T-helper 1 cell (primary cell): ENCODE data around the gene TBKBP1.
A peak's percentile ranks its signal among the peaks of the same experiment; 100 is the strongest.

Experiments
- DNase-seq, 5 donors: peaks; one replicate each; pipeline ENCODE4 v3.0.0-alpha.2; 2012 to 2020
- total RNA-seq, 4 donors: gene quantifications; one replicate each; lab custom pipeline; 2026; lab: John Stamatoyannopoulos, UW

TBKBP1 gene
- total RNA-seq: 9.9 to 16.1 (median 13.0) reads per million in 4 donors

- peak in 4 of 5 donors; percentile 32 to 50 (median 44) for DNase-seq
Measured at GRCh38 chr17:47693731-47694580, at the start of gene TBKBP1. TBKBP1 (plus strand) TSS chr17:47694161; CDS start chr17:47696113, 1,952 bp downstream.

GRCh38 chr17:47644324-47644723 is 49.6 kb upstream of the TBKBP1 start:
- DNase-seq: no peak

- peak; percentile 96 to 100 (median 97) for DNase-seq
Measured at GRCh38 chr17:47649153-47649971, 44.6 kb upstream of the TBKBP1 start, which contains the start of gene KPNB1. KPNB1 (plus strand) TSS chr17:47649919; CDS start chr17:47650245, 326 bp downstream.

GRCh38 chr17:47649972-47650524 is 43.9 kb upstream of the TBKBP1 start:
- DNase-seq: peak in 2 of 5 donors; percentile 31 to 52

- DNase-seq: peak; percentile 83 to 95 (median 85)
Measured at GRCh38 chr17:47650525-47651522, 43.1 kb upstream of the TBKBP1 start.

GRCh38 chr17:47651704-47652103 is 42.3 kb upstream of the TBKBP1 start:
- no peak for DNase-seq

- DNase-seq: no peak
Measured at GRCh38 chr17:47652570-47652969, 41.4 kb upstream of the TBKBP1 start.

GRCh38 chr17:47653442-47653841 is 40.5 kb upstream of the TBKBP1 start:
- no peak for DNase-seq

GRCh38 chr17:47654991-47655390 is 39.0 kb upstream of the TBKBP1 start:
- no peak for DNase-seq

- peak in 1 of 5 donors; percentile 79 for DNase-seq
Measured at GRCh38 chr17:47660064-47660492, 33.9 kb upstream of the TBKBP1 start.

- peak in 4 of 5 donors; percentile 38 to 65 (median 53) for DNase-seq
Measured at GRCh38 chr17:47663912-47664623, 29.9 kb upstream of the TBKBP1 start.

GRCh38 chr17:47664624-47664941 is 29.4 kb upstream of the TBKBP1 start:
- no peak for DNase-seq

GRCh38 chr17:47665655-47666054 is 28.3 kb upstream of the TBKBP1 start:
- no peak for DNase-seq

GRCh38 chr17:47669081-47669480 is 24.9 kb upstream of the TBKBP1 start:
- DNase-seq: no peak

GRCh38 chr17:47670064-47670463 is 23.9 kb upstream of the TBKBP1 start:
- DNase-seq: peak in 1 of 5 donors; percentile 65

GRCh38 chr17:47674499-47674898 is 19.5 kb upstream of the TBKBP1 start:
- DNase-seq: no peak

- no peak for DNase-seq
Measured at GRCh38 chr17:47675380-47676198, 18.4 kb upstream of the TBKBP1 start.

GRCh38 chr17:47676199-47676472 is 17.8 kb upstream of the TBKBP1 start:
- no peak for DNase-seq

GRCh38 chr17:47676510-47677165 is 17.3 kb upstream of the TBKBP1 start:
- DNase-seq: no peak

GRCh38 chr17:47678196-47678595 is 15.8 kb upstream of the TBKBP1 start:
- no peak for DNase-seq
